Mammary epithelial cell (primary cell): ENCODE data around the gene MREG.

Experiments
- EZH2 ChIP-seq: IDR thresholded peaks from 2 replicates; pipeline ENCODE4 v1.6.1; 2012; ENCODE audit warnings: low read length, inconsistent platforms, borderline replicate concordance
- TF ChIP-seq, protein P1 (sequence below), 2 donors: IDR thresholded peaks in 1 of 2; conservative IDR thresholded peaks in 1 of 2; 2 replicates each; pipeline ENCODE4 v1.5.1; 2011 to 2012; ENCODE audit warnings: inconsistent platforms in 2 of 2, low read length in 2 of 2, mild to moderate bottlenecking in 2 of 2, control low read depth in 1 of 2, low read depth in 1 of 2; ENCODE audit not compliant: insufficient read depth in 1 of 2; ENCODE audit errors: extremely low read depth in 1 of 2

DNA sequence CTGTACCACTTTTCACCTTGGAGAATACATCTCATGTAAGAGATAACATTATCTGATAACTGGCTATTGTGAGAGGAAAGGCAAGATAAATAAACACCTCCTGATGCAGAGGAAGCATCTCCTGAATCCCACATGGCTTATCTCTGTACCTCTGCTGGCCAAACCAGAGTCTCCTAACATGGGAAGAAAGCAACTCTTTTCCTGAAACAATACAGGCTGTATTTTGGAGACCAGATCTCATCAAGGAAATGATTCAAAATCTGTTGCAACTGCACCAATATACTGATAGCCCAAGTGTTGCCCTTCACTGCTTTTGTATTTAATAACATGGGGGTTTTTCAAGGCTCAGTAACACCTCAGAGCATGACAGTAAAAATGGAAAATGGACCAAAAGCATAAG is 106.9 kb downstream of the MREG start:
- TF ChIP-seq EZH2: no peak
- TF ChIP-seq, protein P1, sequence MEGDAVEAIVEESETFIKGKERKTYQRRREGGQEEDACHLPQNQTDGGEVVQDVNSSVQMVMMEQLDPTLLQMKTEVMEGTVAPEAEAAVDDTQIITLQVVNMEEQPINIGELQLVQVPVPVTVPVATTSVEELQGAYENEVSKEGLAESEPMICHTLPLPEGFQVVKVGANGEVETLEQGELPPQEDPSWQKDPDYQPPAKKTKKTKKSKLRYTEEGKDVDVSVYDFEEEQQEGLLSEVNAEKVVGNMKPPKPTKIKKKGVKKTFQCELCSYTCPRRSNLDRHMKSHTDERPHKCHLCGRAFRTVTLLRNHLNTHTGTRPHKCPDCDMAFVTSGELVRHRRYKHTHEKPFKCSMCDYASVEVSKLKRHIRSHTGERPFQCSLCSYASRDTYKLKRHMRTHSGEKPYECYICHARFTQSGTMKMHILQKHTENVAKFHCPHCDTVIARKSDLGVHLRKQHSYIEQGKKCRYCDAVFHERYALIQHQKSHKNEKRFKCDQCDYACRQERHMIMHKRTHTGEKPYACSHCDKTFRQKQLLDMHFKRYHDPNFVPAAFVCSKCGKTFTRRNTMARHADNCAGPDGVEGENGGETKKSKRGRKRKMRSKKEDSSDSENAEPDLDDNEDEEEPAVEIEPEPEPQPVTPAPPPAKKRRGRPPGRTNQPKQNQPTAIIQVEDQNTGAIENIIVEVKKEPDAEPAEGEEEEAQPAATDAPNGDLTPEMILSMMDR (conservative IDR thresholded peaks at IDR 0.05 in 1 of 2, IDR thresholded peaks at IDR 0.05 in 1 of 2; ENCODE audit: extremely low read depth in 1 of 2, insufficient read depth in 1 of 2, low read depth in 1 of 2, low read length in 2 of 2): no peak
